GM18505 (cell line): ENCODE results near the gene GPX3.

Experiments
- ATAC-seq: cut with Tn5 transposase; IDR thresholded peaks from one replicate; pipeline ENCODE4 v1.9.1; 2021; ENCODE audit not compliant: unreplicated experiment
- POLR2A ChIP-seq: IDR thresholded peaks from 4 replicates; pipeline ENCODE4 v1.6.1; 2011; ENCODE audit warnings: borderline replicate concordance; ENCODE audit not compliant: insufficient read depth, insufficient read length; ENCODE audit errors: extremely low read depth

Gene GPX3

GRCh38 chr5:151048526-151048925, 28.1 kb downstream of the GPX3 start:
- peak; percentile 4 for TF ChIP-seq POLR2A
- ATAC-seq, result no peak

DNA sequence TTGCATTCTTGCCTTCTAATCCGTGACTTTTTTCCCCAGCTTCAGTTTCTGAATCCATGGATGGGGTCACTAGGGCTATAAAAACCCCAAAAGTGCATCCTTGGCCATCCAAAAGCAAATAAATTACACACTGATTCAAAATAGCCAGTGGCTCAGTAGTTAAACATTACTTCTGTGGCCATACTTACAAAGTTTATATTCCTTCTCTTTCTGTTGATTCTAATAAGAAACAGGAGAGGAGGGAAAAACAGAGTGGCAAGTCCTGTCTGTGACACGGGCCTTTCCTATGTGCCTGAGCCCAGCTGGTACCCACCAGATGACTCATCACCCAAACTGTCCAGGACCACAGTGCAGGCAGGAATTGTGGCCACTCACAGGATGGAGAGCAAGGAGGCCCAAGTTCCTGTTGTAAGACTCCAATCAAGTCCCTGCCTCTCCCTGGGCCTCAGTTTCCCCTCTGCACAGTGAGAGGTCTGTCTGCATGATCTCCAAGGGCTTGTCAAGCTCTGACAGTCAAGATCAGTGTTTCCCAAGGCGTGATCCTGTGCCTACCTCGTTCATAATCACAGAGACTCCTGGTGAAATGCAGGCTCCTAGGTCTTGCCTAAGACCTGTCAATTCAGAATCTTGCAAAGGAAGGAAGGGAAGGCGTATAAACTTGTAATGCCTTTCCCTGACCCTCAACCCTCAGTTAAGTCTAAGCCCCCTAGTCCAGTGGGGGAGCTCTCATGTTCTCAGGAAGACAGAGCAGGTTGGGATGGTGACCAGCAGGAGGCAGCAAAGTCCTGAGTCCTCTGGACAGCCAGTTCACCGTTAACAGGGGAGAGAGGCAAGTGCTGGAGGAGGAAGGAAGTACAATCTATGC, 30.9 kb downstream of the GPX3 start:
- peak; percentile 71 for ATAC-seq
- no peak for TF ChIP-seq POLR2A

- no peak for TF ChIP-seq POLR2A
- ATAC-seq, result no peak
Measured at GRCh38 chr5:151051931-151052608, 31.7 kb downstream of the GPX3 start.

GRCh38 chr5:151052836-151053235, 32.4 kb downstream of the GPX3 start:
- no peak for TF ChIP-seq POLR2A
- no peak for ATAC-seq

GRCh38 chr5:151053796-151054462, 33.5 kb downstream of the GPX3 start:
- no peak for TF ChIP-seq POLR2A
- ATAC-seq, result no peak

- ATAC-seq, result no peak
- no peak for TF ChIP-seq POLR2A
Measured at GRCh38 chr5:151054709-151055108, 34.3 kb downstream of the GPX3 start.

DNA sequence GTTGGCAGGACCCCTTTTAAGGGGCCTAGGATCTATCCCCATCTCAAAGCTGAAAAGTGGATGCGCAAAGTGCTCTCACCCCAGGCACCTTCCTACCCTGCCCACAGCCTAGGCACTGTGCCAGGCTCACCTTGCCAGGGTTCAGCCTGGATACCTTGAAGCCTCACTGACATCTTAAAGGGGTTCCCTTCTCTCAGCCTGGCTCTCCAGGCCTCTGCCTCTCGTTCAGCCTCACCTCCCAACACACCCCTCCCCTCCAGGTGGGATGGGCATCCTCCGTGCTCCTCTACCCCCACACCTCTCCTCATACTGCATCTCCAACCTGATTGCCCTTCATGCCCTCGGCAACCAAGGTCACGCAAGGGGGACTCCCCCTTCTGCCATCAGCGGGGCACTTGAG, 34.9 kb downstream of the GPX3 start:
- TF ChIP-seq POLR2A, result no peak
- ATAC-seq, result no peak

DNA sequence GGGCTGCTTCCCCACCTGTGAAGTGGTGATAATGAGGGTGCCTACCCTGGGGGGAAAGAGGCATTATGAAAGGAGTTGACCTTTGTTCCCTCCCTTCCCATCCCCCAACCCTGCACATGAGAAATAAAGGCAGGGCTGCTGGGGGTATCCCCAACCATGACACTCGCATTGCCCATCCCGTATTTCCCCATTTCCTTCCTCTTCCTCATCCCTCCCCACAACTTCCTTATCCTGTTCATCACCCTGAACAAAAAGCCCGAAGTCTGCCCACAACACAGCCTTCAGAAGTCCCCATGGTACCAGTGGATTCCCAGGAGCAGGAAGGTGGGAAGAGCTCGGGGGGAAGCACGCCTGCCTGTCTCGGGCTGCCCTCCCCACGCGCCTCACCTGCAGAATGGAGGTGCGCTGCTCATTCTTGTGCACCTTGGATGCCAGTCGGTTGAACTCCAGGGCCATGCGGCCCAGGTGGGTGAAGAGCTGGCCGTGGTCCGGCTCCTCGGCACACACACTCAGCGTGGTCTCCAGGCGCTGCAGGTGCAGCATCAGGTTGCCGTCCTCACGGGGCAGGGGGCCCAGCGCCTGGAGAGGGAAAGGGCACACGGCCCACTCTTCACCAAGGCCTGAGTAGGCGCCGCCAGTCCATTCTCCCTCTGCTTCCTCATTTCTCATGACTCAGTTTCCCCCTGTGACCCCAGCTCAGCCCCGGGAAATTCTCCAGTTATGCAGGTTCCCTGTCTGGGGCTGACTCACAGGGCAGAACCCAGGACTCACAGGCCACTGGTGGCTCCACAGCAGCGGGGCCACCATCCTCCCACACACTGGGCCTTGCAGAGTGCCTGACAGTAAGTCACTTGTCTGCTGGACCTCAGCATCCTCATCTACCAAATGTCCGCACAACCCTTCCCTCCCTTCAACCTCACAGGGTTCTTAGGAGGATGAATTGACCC, 36.3 kb downstream of the GPX3 start:
- ATAC-seq, result no peak
- TF ChIP-seq POLR2A, result no peak

DNA sequence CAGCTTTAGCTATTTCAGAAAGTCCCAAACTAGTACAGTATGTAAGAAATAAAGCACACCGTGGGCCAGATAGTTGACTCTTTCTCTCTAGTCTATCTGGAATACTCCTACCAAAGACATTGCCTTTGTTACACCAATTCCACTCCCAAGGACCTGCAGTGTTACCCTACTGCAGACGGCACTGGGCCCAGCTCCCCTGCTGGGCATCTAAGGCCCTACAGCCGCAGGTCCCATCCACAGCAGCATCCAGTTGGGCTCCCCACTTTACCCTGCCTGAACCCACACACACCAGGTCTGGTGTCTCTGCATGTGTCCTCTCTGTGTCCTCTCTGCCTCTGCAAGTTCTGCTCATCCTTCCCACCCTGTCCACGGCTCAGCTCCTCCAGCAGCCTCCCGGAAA, 37.9 kb downstream of the GPX3 start:
- ATAC-seq, result no peak
- TF ChIP-seq POLR2A, result no peak

DNA sequence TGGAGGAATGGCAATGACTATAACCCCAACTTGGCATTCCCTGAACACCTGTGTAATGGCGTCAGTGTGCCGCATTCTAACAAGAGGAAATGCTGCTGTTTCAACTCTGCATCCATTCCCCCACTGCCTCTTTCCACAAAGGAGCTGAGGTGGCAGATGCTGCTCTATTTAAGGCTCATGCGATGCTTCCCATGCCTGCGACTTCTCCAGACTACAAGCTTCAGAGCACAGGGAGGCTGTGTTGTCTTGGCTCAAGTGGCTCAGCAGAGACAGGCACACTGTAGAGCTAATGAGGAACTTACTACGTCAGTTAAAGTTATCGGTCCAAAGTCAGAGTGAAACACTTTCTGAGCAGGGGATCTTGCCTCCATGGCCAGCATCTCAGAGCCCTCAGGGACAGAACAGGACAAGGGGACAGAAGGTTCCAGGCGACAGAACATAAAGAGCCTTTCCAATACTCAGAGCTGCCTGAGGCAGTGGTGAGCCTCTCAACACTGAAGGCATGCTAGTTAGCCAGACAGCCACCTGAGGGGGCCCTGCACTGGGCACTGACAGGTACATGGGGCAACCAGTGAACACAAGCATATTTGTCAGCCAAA, 38.6 kb downstream of the GPX3 start:
- no peak for TF ChIP-seq POLR2A
- no peak for ATAC-seq

GRCh38 chr5:151060742-151061141, 40.4 kb downstream of the GPX3 start:
- no peak for TF ChIP-seq POLR2A
- ATAC-seq, result no peak

GRCh38 chr5:151062405-151063141, 42.2 kb downstream of the GPX3 start:
- no peak for ATAC-seq

More at GRCh38 chr5:151062405-151063141, 42.2 kb downstream of the GPX3 start:
- no peak for TF ChIP-seq POLR2A
